Mucosa of descending colon (tissue), 3 donors: ENCODE measurements around the gene CYTH3. TPM values are rescaled to one million over a fixed set of nuclear protein-coding genes. Genes with fewer than 3 reads are reported as not detected.
"Not testable (repeated sequence)": the region's sequence is repeated elsewhere in the genome, so short reads cannot be mapped to it uniquely, and the experiment has no call there.

Experiments used
- ATAC-seq: fragments of 200-7000 bp; cut with Tn5 transposase; one replicate; pipeline ENCODE4 v1.9.1; 2020; ENCODE audit warnings: mild to moderate bottlenecking, moderate library complexity
- DNase-seq, 3 donors: peaks; one replicate each; pipeline ENCODE4 v3.0.0-alpha.2; 2020
- H3K36me3 ChIP-seq: fragments of 200-600 bp; one replicate; pipeline ENCODE4 v1.8.0; 2021; ENCODE audit warnings: low read depth, mild to moderate bottlenecking
- H3K4me1 ChIP-seq: fragments of 200-600 bp; one replicate; pipeline ENCODE4 v1.8.0; 2021; ENCODE audit warnings: low read depth, mild to moderate bottlenecking
- H3K4me3 ChIP-seq: fragments of 200-600 bp; one replicate; pipeline ENCODE4 v1.8.0; 2021; ENCODE audit warnings: mild to moderate bottlenecking
- H3K9me3 ChIP-seq: fragments of 200-600 bp; one replicate; pipeline ENCODE4 v1.8.0; 2021; ENCODE audit warnings: mild to moderate bottlenecking
- intact Hi-C, 2 donors: fragments of 100-400 bp; cut with DNase I in 1 of 2; cut with micrococcal nuclease in 1 of 2; formaldehyde crosslinking; loops; one replicate each; pipeline versions ENCODE4 v1.11.0 to v1.11.1; 2022; cut with DNase I, micrococcal nuclease
- total RNA-seq, 3 donors: library from RNA; stranded (reverse); fragmentation: NEBNext Ultra II Directional in 2 of 3; extraction: Animal tissue kit (Norgen Biotek cat#: 25700) in 2 of 3; gene quantifications; one replicate each; pipeline versions ENCODE4 v1.2.1 to v1.2.4, GENCODE V29; 2021 to 2023
- TF ChIP-seq, protein P1 (sequence below): fragments of 200-600 bp; IDR thresholded peaks from one replicate; pipeline ENCODE4 v1.8.0; 2022; ENCODE audit warnings: antibody characterized with exemption, mild to moderate bottlenecking
- donor health status: DM: no; HTN: no; CAD: no; lungs with moderate emphysema.
- donor health status: DM: no; HTN: no; CAD: no.
- donor health status: DM: no; HTN: yes; CAD: no.

CYTH3 gene
- total RNA-seq, 3 donors from 2014 or later: 10.4 to 23.2 (median 11.9) TPM

GRCh38 chr7:6202117-6202516, 70.3 kb downstream of the CYTH3 start:
- Histone ChIP-seq H3K4me3 (no peak overlapping the region), H3K36me3 (no peaks in the 10 kb centered on the region), H3K4me1 (no peaks in the 10 kb centered on the region), H3K9me3 (no peaks in the 10 kb centered on the region)
- TF ChIP-seq, protein P1, sequence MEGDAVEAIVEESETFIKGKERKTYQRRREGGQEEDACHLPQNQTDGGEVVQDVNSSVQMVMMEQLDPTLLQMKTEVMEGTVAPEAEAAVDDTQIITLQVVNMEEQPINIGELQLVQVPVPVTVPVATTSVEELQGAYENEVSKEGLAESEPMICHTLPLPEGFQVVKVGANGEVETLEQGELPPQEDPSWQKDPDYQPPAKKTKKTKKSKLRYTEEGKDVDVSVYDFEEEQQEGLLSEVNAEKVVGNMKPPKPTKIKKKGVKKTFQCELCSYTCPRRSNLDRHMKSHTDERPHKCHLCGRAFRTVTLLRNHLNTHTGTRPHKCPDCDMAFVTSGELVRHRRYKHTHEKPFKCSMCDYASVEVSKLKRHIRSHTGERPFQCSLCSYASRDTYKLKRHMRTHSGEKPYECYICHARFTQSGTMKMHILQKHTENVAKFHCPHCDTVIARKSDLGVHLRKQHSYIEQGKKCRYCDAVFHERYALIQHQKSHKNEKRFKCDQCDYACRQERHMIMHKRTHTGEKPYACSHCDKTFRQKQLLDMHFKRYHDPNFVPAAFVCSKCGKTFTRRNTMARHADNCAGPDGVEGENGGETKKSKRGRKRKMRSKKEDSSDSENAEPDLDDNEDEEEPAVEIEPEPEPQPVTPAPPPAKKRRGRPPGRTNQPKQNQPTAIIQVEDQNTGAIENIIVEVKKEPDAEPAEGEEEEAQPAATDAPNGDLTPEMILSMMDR: no peak
- ATAC-seq: no peak
- intact Hi-C loops: no loop called here
- DNase-seq: no peak

GRCh38 chr7:6200971-6201370, 71.5 kb downstream of the CYTH3 start:
- Histone ChIP-seq H3K9me3 (no peaks in the 10 kb centered on the region), H3K36me3 (no peaks in the 10 kb centered on the region), H3K4me3 (no peak overlapping the region), H3K4me1 (no peaks in the 10 kb centered on the region)
- no peak for DNase-seq
- TF ChIP-seq, protein P1: no peak
- intact Hi-C loops: no loop called here
- ATAC-seq: no peak

DNA sequence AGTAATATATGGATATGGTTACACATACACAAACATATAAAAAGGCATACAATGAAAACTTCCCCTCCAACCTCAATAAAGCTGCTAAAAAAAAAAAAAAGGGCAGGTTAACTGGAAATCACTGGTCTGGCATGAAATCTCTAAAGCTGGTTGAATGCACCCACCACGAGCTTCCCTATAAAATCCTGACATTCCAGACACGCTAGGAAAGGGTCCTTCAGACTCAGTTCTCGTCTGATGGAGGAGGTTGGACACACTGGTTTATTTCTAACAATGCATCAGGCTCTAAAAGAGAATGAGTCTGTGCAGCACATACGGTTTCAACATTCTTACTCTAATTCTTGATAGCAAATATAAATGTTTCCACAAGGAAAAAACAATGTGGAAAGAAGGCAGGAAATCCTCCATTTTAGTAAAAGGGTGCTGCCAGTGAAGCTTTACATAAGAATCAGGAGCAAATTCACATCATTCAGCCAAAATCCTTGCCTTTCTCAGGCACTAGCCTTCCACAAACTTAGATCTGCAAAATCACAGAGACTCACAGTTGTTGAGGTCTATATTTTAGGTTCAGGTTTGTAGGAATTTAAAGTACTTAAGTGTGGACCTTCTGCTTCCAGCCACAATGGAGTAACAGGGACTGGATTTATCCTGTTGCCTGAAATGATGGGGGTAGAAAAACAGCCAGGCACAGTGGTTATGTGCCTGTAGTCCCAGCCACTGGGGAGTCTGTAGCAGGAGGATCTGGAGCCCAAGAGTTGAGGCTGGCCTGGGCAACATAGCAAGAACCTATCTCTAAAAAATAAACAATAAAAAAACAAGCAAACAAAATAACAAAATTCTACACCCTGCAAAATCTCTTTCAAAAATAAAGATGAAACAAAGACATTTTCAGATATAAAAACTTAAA, 73.5 kb downstream of the CYTH3 start:
- DNase-seq: no peak
- Histone ChIP-seq H3K4me3 (no peak overlapping the region), H3K9me3 (no peaks in the 10 kb centered on the region), H3K4me1 (no peaks in the 10 kb centered on the region), H3K36me3 (no peaks in the 10 kb centered on the region)
- no peak for ATAC-seq
- intact Hi-C loops: no loop called here
- TF ChIP-seq, protein P1: no peak

DNA sequence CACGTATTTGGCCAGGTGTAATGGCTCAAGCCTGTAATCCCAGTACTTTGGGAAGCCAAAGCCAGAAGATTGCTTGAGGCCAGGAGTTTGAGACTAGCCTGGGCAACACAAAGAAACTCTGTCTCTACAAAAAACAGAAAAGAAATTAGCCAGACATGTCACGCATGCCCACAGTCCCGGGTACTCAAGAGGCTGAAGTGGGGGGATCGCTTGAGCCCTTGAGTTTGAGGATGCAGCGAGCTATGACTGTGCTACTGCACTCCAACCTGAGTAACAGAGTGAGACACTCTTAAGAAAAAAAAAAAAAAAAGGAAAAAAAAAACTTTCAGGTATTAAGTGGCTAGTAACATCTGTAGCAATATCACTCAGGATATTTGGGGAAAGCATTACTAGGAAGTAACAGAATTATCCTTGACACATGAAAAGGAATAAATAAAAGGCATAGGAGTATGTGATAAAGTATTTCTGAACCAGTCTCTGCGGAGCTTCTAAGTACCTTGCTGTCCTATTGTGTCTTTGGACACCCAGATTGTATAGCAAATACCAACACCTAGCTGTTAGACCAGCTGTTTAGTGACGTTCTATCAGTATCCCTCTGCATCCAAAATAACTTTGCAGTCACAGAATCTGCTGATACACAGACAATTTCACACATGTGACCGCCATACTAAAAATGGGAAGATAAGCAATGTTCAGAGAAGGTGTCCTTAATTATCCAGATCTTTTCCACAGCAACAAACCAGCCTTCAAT, 74.4 kb downstream of the CYTH3 start:
- TF ChIP-seq, protein P1: no peak
- H3K36me3 ChIP-seq: no peaks in the 10 kb centered on the region
- ATAC-seq (no peak), DNase-seq (no peak)
- H3K9me3 ChIP-seq: no peaks in the 10 kb centered on the region
- H3K4me3 ChIP-seq: no peak overlapping the region
- intact Hi-C loops: no loop called here
- no peaks in the 10 kb centered on the region for H3K4me1 ChIP-seq

GRCh38 chr7:6193709-6194108, 78.7 kb downstream of the CYTH3 start:
- TF ChIP-seq, protein P1: no peak
- ATAC-seq (no peak), DNase-seq (no peak)
- Histone ChIP-seq H3K9me3 (no peaks in the 10 kb centered on the region), H3K4me1 (no peaks in the 10 kb centered on the region), H3K36me3 (no peaks in the 10 kb centered on the region), H3K4me3 (no peak overlapping the region)
- intact Hi-C loops: no loop called here

GRCh38 chr7:6190563-6190962, 81.9 kb downstream of the CYTH3 start:
- H3K4me3 ChIP-seq, H3K9me3 ChIP-seq, H3K36me3 ChIP-seq, intact Hi-C loops, DNase-seq, ATAC-seq, H3K4me1 ChIP-seq: not testable (repeated sequence)
